Measurements from ENCODE around the gene REV3L.

The REV3L gene

GRCh38 chr6:111482188-111482958 lies 645 bp downstream of the REV3L start:
- Histone ChIP-seq H2AFZ (ENCODE audit: low read length) (peak overlapping the region; percentile 68; the same call in 1 of the 2 replicates), H4K20me1 (ENCODE audit: insufficient read depth, low read length, poor library complexity, severe bottlenecking) (peaks cover 40% of the 10 kb centered on the region), H3K4me3 (ENCODE audit: low read length, poor library complexity, severe bottlenecking) (peak overlapping the region; percentile 78), H3K9me2 (replicated peaks; ENCODE audit: low read depth, low read length) (no peaks in the 10 kb centered on the region), H3F3A (ENCODE audit: low read depth) (no peaks in the 10 kb centered on the region), H3K4me1 (ENCODE audit: insufficient read depth, low read length, poor library complexity, severe bottlenecking) (peaks cover 56% of the 10 kb centered on the region), H3K4me2 (ENCODE audit: low read depth, low read length, poor library complexity, severe bottlenecking) (peak overlapping the region; percentile 91), H3K36me3 (ENCODE audit: insufficient read depth, low read length) (no peaks in the 10 kb centered on the region), H3K9me3 (ENCODE audit: insufficient read depth, low read depth, low read length) (no peaks in the 10 kb centered on the region), H3K27me3 (ENCODE audit: insufficient read depth, low read length, poor library complexity, severe bottlenecking) (no peaks in the 10 kb centered on the region), H3K9ac (ENCODE audit: low read depth, low read length, poor library complexity, severe bottlenecking) (peak overlapping the region; percentile 98), H3K79me2 (ENCODE audit: insufficient read depth, low read length) (peaks cover 88% of the 10 kb centered on the region)
- TF ChIP-seq CTCF (conservative IDR thresholded peaks at IDR 0.05; ENCODE audit: low read length) (no peak), EZH2phosphoT487 (IDR thresholded peaks at IDR 0.05; ENCODE audit: borderline replicate concordance) (no peak)

DNA sequence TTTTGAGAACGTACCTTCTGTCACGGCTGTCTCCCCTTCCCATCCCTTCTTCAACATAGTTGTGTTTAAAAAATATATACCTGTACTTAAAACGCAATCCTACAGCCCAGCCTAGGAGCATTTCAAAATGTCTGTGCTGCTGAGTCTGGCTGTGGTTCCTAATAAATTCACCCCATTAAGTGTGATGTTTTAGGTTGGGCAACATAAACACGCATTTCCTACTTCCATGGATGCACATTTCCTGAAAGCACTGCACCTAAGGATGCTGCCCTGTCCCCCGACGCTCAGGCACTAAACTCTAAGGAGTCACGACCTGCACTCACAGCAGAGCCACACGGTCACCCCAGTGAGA lies 1.2 kb downstream of the REV3L start:
- no peaks in the 10 kb centered on the region for H3F3A ChIP-seq (ENCODE audit: low read depth)
- no peaks in the 10 kb centered on the region for H3K27me3 ChIP-seq (ENCODE audit: insufficient read depth, low read length, poor library complexity, severe bottlenecking)
- peaks cover 46% of the 10 kb centered on the region for H4K20me1 ChIP-seq (ENCODE audit: insufficient read depth, low read length, poor library complexity, severe bottlenecking)
- no peak overlapping the region; the same call in 1 of the 2 replicates for H2AFZ ChIP-seq (ENCODE audit: low read length)
- TF ChIP-seq EZH2phosphoT487 (IDR thresholded peaks at IDR 0.05; ENCODE audit: borderline replicate concordance) (no peak), CTCF (conservative IDR thresholded peaks at IDR 0.05; ENCODE audit: low read length) (no peak)
- H3K9me2 ChIP-seq (replicated peaks; ENCODE audit: low read depth, low read length), result no peaks in the 10 kb centered on the region
- H3K9me3 ChIP-seq (ENCODE audit: insufficient read depth, low read depth, low read length), result no peaks in the 10 kb centered on the region
- H3K79me2 ChIP-seq (ENCODE audit: insufficient read depth, low read length), result peaks cover 88% of the 10 kb centered on the region
- peaks cover 56% of the 10 kb centered on the region for H3K4me1 ChIP-seq (ENCODE audit: insufficient read depth, low read length, poor library complexity, severe bottlenecking)
- peak overlapping the region; percentile 98 for H3K9ac ChIP-seq (ENCODE audit: low read depth, low read length, poor library complexity, severe bottlenecking)
- H3K4me3 ChIP-seq (ENCODE audit: low read length, poor library complexity, severe bottlenecking), result peak overlapping the region; percentile 78
- no peaks in the 10 kb centered on the region for H3K36me3 ChIP-seq (ENCODE audit: insufficient read depth, low read length)
- peak overlapping the region; percentile 91 for H3K4me2 ChIP-seq (ENCODE audit: low read depth, low read length, poor library complexity, severe bottlenecking)

GRCh38 chr6:111480988-111481822 lies 1.8 kb downstream of the REV3L start:
- H3K4me3 ChIP-seq (ENCODE audit: low read length, poor library complexity, severe bottlenecking), result peak overlapping the region; percentile 78
- no peaks in the 10 kb centered on the region for H3F3A ChIP-seq (ENCODE audit: low read depth)
- no peaks in the 10 kb centered on the region for H3K36me3 ChIP-seq (ENCODE audit: insufficient read depth, low read length)
- H3K9me2 ChIP-seq (replicated peaks; ENCODE audit: low read depth, low read length), result no peaks in the 10 kb centered on the region
- no peaks in the 10 kb centered on the region for H3K9me3 ChIP-seq (ENCODE audit: insufficient read depth, low read depth, low read length)
- peaks cover 88% of the 10 kb centered on the region for H3K79me2 ChIP-seq (ENCODE audit: insufficient read depth, low read length)
- peaks cover 51% of the 10 kb centered on the region for H3K4me1 ChIP-seq (ENCODE audit: insufficient read depth, low read length, poor library complexity, severe bottlenecking)
- no peak overlapping the region for H2AFZ ChIP-seq (ENCODE audit: low read length)
- H3K9ac ChIP-seq (ENCODE audit: low read depth, low read length, poor library complexity, severe bottlenecking), result peak overlapping the region; percentile 98
- no peaks in the 10 kb centered on the region for H3K27me3 ChIP-seq (ENCODE audit: insufficient read depth, low read length, poor library complexity, severe bottlenecking)
- H3K4me2 ChIP-seq (ENCODE audit: low read depth, low read length, poor library complexity, severe bottlenecking), result peak overlapping the region; percentile 91
- TF ChIP-seq CTCF (conservative IDR thresholded peaks at IDR 0.05; ENCODE audit: low read length) (no peak), EZH2phosphoT487 (IDR thresholded peaks at IDR 0.05; ENCODE audit: borderline replicate concordance) (no peak)
- H4K20me1 ChIP-seq (ENCODE audit: insufficient read depth, low read length, poor library complexity, severe bottlenecking), result peaks cover 48% of the 10 kb centered on the region

Measured in Loucy (cell line).